HG03432 (cell line): ENCODE data around the gene ELMO3.
A peak's percentile ranks its signal among the peaks of the same experiment; 100 is the strongest.

Experiments
- ATAC-seq: cut with Tn5 transposase; IDR thresholded peaks from one replicate; pipeline ENCODE4 v1.9.1; 2021; ENCODE audit warnings: mild to moderate bottlenecking, moderate library complexity; ENCODE audit not compliant: unreplicated experiment

ELMO3 gene

DNA sequence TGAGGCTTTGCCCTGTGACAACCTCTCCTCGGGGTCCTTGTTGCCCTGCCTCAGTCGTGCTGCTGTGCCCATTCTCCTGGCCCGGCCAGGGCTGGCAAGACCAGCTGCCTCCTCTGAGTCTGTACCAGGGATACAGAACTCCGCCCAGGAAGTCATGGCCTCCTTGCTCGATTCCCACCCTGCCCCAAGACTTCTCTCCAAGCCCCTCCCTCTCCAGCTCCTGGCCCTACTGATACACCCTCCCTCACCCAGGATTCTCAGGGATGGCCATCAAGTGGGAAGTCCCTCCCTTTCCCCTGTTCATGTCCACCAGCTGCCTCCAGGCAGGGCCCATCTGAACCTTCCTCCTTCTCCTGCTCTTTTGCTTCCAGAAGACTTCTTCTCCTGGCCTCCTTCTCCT is 16.8 kb downstream of the ELMO3 start:
- ATAC-seq, result no peak

DNA sequence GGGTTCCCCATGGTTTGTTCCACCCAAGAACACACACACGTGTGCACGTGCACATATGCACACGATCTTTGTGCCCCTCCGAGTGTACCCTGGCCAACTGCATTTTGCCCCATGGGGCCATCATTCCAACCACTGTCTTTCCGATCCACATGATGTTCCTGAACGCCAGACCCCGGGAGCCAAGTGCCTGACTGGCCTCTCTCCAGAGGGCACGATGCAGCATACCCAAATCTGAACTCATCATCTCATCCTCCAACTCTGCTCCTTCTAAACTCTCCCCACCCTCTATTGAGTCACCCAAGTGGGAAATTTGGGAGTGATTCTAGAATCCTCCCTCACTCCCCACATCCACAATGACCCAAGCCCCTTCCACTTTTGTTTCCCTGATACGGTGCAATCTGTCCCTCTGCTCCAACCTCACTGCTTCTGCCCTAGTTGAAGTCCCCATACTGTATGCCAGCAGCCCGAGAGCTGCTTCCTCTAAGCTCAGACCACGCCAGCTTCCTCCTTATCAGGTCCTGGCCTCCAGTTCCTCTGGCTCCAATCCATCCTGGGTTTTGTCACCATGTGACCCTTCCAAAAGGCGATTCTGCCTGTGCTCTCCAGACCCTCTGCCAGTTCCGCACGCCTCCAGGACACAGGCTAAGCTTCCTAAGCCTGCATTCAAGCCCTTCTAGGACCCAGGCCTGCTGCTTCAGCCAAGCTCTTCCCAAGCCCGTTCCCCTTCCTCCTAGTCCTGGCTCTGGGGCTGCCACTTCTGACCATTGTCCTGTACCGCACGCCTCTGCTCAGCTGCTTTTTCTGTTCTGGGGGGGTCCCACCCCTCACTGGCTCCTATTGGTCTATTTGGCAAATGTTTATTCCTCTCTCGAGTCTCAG is 17.9 kb downstream of the ELMO3 start:
- ATAC-seq, result no peak

DNA sequence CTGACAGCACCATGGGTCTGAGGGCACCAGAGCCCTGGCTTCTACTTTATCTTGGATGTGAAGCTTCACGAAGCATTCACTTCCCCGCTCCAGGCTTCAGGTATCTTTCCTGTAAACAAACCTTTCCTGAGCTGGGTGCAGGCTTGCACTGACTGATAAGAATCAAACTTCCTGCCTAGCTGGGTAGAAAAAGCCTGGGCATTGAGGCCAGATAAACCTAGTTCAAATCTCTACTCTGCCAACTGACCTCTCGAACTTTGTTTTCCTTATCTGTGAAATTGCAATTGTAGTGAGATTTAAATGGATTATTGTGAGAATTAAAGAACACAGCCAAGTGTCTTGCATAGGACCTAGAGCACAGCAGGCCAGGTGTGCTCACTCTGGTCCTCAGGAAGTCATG is 25.1 kb downstream of the ELMO3 start:
- ATAC-seq, result no peak

DNA sequence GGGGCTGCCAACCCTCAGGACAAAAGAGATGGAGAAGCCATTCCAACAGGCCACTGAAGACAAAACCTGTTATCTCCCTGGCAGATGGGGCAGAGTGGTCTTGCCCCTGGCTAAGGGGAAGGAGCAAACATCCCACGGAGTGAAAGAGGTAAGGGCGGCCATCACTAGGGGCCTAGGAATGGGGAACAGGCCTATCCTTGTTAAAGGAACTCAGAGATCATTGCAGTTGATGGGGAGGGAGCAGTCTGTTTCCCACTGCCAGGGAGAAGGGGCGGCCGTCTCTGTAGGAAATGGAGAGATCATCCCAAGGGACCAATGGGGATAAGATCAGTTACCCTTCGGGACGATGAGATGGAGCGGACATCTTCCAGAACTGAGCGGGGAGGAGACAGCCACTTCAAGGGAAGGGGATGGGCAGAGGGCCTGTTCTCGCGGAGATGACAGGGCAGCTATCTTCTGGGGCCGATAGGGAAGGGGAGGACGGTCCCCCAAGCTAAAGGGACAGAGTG is 27.4 kb downstream of the ELMO3 start:
- no peak for ATAC-seq

DNA sequence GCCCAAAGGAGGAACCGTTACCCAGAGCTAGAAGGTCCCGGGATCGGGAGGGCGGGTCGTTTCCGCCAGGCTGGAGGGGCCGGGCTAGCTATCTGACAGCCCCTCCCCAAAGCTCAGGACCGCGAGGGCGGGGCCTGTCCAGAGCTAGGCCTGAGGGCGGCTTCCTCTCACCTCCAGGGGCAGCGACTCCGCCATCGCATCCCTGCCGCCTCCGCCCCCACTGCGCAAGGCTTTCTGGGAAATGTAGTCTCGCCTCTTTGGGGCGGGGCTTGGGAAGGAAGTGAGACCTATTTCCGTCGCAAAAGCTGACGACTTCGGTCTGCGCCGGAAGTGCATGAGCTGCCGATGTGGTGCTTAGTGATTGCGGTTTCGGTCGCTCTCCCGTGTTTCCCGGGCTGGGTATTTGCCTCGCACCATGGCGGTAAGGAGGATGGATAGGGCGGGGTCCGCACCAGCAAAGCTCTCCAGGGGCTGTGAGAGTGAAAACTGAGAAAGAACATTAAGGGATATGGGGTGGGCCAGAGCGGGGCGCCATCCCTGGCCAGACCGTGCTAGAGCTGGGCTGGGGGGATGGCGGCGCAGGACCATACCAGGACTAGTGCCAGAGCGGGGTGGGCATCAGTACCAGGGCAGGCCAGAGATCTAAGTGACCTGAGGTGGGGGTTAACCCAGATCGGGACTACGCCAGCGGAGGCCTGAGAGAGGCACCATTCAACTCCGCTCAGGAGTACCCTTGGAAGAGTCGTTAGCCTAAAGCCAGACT is 28.1 kb downstream of the ELMO3 start, which contains the start of gene TMEM208:
TSS of gene TMEM208 (plus strand) at position 327 of the 763 bp plus-strand sequence. CDS start at position 416, 89 bp downstream.
- peak; percentile 95 for ATAC-seq

DNA sequence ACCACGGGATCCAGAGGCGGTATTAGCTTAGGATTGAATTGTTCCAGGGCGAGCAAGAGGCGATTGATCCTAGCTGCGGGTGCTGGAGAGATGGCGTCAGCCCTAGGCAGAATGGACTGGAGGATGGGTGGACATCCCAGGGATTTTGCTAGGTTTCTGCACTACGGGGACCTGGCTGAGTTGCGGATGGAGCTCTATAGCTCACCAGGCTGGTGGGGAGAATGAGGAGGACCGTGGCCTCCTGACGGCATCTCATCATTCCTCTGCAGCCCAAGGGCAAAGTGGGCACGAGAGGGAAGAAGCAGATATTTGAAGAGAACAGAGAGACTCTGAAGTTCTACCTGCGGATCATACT is 28.6 kb downstream of the ELMO3 start:
- no peak for ATAC-seq

DNA sequence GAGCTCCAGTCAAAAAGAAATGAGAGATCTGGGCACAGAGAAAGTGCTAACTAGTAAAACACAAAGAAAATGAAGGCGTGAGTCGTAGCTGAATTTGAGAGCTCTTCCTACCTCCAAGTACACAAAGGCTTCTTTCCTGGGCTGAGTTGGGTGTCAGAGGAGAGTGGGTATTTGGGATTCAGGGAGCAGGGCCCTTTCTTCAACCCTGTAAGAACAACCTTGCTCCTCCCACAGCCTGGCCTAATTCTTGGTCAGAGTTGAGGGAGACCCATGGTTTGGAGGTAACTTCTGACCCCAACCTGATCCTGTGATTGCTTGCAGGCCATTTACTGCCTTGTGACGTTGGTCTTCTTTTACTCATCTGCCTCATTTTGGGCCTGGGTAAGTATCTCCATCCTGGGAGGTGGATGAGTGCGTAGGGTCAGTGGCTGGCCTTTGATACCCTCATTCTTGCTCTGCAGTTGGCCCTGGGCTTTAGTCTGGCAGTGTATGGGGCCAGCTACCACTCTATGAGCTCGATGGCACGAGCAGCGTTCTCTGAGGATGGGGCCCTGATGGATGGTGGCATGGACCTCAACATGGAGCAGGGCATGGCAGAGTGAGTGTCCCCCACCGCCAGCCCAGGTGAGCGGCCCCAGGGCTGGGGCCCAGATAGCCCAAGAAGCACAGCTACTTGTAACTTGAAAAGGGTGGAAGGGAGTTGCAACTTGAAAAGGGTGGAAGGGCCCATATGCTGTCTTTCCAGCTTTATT is 29.3 kb downstream of the ELMO3 start:
- no peak for ATAC-seq

DNA sequence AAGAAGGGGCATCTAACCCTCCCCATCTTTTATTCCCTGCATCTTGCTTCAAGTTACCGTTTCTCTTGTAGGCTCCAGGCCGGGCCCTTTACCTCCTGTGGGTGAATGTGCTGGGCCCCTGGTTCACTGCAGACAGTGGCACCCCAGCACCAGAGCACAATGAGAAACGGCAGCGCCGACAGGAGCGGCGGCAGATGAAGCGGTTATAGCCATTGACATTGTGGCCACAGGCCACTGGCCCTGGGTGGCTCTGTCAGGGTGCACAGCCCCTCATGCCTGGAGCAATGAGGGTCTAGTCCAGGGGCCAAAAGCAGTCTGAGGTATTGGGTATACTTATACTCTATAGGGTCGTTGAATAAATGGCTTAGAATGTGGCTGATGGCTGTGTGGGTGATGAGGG is 30.0 kb downstream of the ELMO3 start:
- no peak for ATAC-seq

DNA sequence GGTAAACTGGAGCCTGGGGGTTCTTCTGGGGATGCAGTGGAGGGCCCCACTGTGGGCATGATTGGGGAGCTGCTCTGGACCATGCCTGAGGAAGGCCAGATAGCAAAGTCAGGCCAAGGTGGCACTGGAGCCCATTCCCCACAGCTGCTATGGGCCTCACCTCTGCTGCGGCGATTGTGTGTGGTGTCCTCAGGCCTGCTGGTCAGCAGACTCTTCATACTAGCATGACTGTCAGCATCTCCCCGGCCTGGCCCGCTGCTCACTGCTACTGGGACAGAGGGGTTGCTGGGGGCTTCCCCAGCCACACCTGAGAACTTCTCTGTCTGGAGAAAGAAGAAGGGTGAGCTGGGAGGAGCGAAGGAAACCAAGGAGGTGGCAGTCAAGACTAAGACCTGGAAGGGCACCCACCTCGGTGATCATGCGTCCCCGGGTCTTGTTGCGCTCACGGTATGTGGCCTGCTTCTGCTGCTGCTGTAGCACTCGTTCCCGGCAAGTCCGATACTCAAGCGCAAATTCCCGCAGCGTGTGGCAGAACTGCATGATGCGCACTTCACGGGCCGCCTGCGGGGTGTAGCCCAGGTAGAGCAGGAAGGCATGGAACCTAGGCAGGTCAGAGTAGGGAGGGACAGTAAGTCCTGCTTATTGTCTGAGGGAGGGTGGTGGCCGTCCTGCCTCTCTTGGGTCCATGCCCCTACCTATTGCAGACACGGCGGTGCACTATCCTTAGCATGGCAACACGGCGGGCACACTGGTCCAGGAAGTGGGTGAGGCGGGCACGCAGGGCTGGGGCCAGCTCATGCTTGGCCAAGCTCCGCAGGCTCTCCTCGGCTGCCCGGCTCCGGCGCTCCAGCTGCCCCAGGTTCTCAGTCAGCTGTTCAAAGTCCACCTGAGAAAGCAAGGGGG is 31.2 kb downstream of the ELMO3 start:
- no peak for ATAC-seq

DNA sequence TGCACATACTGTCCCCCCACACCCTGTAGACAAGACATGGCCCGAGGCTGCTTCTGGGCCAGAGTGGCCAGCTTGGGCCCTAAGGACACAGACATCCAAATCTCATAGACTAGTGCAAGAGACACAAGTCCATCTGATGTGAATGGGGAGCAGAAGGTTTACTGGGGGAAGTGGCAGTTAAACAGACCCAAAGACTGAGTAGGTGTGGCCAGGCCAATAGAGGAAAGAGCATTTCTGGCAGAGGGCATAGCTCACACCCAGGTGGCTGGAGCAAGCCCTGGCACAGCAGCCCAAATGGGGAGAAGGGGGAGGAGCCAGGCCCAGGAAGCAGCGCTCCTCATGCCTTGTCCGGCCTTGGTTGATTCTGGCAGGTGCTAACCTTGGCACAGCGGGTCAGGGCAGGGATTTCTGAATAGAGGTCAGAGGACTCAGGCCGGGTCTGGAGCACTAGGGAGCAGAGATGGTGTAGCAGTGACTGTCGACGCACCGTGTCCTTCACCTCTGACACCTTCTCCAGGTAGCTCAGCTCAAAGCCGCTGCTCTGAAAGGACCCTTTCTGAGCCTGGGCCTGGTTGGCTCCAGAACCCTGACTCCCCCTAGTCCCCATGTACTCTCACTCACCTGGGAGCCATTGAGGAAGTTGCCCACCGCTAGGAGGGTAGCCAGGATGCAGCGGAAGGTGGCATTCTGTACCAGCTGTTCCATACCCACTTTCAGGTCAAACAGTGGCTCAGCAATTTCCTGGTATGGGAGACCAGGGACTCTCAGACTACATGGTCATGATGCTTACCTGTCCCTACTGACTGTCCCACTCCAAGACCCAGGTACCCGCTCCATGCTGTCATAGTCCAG is 32.1 kb downstream of the ELMO3 start:
- ATAC-seq, result no peak

DNA sequence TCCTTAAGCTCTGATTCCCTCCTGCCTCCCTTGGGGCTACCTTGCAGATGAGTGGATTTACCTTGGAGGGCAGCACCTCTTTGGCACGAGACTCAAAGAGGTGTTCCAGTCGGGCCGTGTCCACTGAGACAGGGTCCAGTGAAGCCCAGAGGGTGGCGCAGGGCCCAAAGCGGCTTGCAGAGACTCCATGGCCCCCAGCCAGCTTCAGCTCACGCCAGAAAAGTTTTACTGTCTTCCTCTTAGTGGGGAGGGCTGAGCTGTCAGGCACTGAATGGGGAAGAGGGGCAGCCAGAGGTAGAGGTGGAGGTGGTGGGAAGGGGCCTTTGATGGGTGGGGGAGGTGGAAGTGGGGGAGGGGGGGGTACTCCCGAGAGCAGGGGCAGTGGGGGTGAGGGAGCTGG is 34.7 kb downstream of the ELMO3 start:
- no peak for ATAC-seq

DNA sequence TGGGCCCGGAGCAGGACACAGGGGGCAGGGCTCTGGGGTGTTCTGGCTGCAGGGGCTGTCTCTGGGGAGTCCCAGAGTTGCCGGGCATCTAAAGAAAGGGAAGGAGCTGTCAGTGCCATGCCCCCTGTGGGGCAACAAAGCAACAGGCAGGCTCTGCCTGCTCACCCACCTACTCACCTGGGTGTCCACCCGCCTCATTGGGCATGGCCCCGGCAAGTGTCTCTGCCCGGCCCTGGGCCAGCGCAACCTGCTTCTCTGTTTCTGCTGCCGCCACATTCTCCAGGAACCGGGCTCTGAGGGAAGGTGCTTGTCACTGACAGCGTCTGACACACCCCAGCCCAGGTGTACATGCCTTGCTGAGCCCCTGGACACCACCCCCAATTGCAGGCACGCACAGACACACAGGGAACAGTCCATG is 35.3 kb downstream of the ELMO3 start:
- ATAC-seq, result no peak

DNA sequence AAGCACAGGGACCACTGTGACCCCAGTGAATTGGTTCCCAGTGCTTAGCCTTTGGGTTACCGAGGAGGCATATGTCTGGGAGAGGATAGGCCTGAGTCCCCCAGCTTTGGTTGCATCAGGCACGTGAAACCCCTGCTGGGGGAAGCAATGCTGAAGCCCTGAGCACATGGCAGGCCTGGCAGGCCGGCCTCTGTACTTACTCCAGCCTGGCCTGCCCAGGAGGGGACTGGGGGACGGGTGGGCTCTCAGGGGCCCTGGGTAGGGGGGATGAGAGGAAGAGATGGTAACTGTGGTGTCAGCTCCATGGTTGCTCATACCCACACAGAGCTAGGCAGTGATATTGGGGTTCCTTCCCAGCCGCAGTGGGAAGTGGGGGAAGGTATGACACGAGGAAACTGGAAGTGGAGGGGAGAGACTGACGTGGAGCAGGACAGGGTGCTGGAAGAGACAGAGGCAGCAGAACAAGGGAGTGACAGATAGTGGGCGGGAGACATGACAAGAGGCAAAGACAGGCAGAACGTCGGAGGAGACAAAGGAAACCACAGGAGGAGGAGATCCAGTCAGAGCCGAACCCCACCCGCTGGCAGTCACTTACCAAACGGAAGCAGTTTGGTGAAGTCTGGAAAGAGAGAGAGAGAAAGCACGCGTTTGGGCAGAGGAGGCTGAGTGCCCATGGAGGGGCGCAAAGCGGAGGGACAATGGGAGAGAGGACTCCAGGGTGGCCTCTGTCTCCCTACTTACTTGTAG is 37.1 kb downstream of the ELMO3 start:
- ATAC-seq, result no peak

DNA sequence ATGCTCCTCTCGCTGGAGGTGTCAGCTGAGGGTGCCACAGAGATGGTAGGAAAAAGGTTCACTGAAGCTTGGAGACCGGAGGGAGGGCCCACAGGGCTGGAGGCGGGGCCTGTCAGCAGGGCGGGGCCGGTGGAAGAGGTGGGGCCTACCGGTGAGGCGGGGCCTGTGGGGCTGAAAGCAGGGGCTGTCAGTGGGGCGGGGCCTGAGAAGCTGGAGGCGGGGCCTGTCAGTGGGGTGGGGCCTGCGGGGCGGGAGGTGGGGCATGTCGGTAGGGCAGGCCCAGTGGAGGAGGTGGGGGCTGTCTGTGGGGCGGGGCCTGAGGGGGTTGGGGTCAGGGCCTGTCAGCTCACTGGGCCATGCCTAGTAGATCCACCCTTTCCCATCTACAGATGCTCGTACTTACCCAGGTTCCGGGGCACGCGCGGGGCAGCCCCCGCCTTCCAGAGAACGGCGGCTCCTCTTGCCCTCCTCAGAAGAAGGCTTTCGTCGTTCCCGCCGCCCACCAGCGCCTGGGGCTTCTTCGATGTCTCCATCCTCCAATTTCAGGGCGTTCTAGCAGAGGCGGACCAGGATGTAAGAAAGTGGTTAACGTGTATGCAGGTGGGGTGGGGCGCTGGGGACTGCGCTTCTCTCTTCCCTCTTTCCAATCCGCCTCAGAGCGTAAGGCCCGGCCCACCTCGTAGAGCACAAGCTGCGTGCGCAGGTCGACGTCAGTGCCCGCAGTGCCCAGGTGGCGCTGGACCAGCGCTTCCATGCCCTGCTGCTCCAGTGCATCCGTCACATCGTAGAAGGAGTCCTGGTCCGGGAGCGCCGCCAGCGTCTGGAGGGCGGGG is 37.8 kb downstream of the ELMO3 start:
- peak; percentile 49 for ATAC-seq

DNA sequence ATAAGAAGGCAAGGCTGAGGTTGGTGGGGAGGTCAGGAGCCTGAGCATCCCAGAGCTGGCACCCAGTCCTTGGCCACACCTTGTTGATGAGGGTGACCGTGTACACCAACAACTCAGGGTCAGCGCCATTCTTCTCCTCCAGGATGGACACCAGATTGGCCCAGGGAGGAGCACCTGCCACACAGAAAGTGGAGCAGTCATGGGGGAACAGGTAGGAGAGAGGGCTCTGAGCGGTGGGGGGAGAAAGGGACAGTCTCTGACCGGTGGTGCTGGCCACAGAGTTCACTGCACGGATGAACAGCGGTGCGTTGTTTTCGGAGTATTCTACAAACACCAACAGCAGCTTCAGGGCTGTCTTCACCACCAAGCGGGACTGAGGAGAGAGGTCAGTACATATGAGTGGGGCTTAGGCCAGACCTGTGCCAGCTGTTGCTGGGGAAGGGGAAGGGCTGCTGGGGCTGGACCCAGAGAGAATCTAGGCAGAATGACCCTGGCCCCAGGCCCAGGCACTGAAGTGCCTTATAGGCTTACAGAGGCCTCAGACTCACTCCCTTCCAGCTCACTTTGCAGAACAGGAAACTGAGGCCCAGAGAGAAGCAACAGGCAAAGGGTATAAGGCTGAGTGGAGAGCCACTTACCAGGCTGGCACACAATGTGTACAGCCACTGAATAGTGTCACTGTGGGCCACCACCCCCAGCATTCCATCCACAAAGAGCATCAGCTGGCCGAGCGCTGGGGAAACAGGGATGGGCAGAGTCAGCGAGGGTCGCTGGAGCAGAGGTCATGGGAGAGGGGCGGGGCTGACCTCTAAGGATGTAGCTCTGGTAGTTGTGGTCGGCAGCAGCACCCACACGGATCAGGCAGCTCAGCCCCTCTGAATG is 38.7 kb downstream of the ELMO3 start:
- no peak for ATAC-seq

DNA sequence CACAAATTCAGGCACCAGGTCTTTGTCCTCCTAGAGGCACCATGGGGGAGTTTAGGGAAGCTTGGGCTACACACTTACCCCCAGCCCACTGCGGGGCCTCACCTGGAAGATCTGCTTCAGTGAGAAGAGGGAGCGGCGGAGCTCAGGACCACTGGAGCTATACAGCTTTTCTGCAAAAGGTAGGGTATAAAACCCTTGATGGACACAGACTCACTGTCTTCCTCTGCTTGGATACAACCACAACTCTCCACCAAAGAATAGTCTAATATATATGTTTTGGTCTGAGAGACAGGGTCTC is 39.3 kb downstream of the ELMO3 start:
- no peak for ATAC-seq
